Vagina (tissue), 2 donors: ENCODE results near the gene PPTC7. TPM values are rescaled to one million over a fixed set of nuclear protein-coding genes. Genes with fewer than 3 reads are reported as not detected.
A peak's percentile ranks its signal among the peaks of the same experiment; 100 is the strongest.
"Not testable (repeated sequence)": the region's sequence is repeated elsewhere in the genome, so short reads cannot be mapped to it uniquely, and the experiment has no call there.

Source experiments
- DNase-seq, 2 donors: peaks; one replicate each; pipeline ENCODE4 v3.0.0-alpha.2; 2017; ENCODE audit errors: extremely low spot score in 2 of 2
- H3K27ac ChIP-seq: fragments of 200-600 bp; sonication (generic); one replicate; pipeline ENCODE4 v1.5.1; 2019
- H3K27me3 ChIP-seq: fragments of 200-600 bp; sonication (generic); one replicate; pipeline ENCODE4 v1.5.1; 2019
- H3K36me3 ChIP-seq, 2 donors: fragments of 200-600 bp; sonication (generic); one replicate each; pipeline ENCODE4 v1.5.1; 2017 to 2019
- H3K4me1 ChIP-seq: fragments of 200-600 bp; sonication (generic); one replicate; pipeline ENCODE4 v1.5.1; 2019
- H3K4me3 ChIP-seq, 2 donors: fragments of 200-600 bp; sonication (generic); 1 replicate in 1 of 2; 2 replicates in 1 of 2; pipeline ENCODE4 v1.5.1; 2016 to 2019
- H3K9me3 ChIP-seq: fragments of 200-600 bp; sonication (generic); one replicate; pipeline ENCODE4 v1.5.1; 2019
- CTCF ChIP-seq, 3 experiments: fragments of 450-650 bp in 2 of 3; fragments of 200-600 bp in 1 of 3; sonication (generic) in 1 of 3; IDR thresholded peaks; one replicate each; pipeline ENCODE4 v1.5.1; 2017 to 2019; ENCODE audit warnings: antibody characterized with exemption in 3 of 3, mild to moderate bottlenecking in 2 of 3, moderate library complexity in 2 of 3
- POLR2A ChIP-seq, 2 donors: fragments of 450-650 bp; IDR thresholded peaks; one replicate each; pipeline ENCODE4 v1.6.1; 2017; ENCODE audit warnings: antibody characterized with exemption in 2 of 2, mild to moderate bottlenecking in 2 of 2, moderate library complexity in 2 of 2
- POLR2AphosphoS5 ChIP-seq, 2 donors: sonication (generic); formaldehyde crosslinking; IDR thresholded peaks; one replicate each; pipeline ENCODE4 v1.9.0; 2017; ENCODE audit warnings: antibody characterized with exemption in 2 of 2, mild to moderate bottlenecking in 2 of 2, low read depth in 1 of 2; ENCODE audit not compliant: insufficient read depth in 1 of 2
- intact Hi-C: fragments of 100-400 bp; cut with DNase I; formaldehyde crosslinking; loops from one replicate; pipeline ENCODE4 v1.15.1; 2023
- total RNA-seq: library from RNA; depleted of rRNA; stranded (reverse); fragments of >200 nt; gene quantifications from one replicate; pipeline ENCODE4 v1.2.3, GENCODE V29; 2016

The PPTC7 gene
- total RNA-seq, 1 donor from 2014 or later = 43.0 TPM

GRCh38 chr12:110545259-110545658 lies 37.9 kb downstream of the PPTC7 start:
- TF ChIP-seq POLR2AphosphoS5 (IDR thresholded peaks at IDR 0.05; ENCODE audit: insufficient read depth in 1 of 2, low read depth in 1 of 2) = peak in 1 of 2 donors; percentile 86
- Histone ChIP-seq H3K27ac (peak overlapping the region; percentile 82), H3K4me1 (peaks cover 92% of the 10 kb centered on the region)
- DNase-seq, H3K36me3 ChIP-seq, H3K27me3 ChIP-seq, H3K9me3 ChIP-seq, H3K4me3 ChIP-seq, intact Hi-C loops: not testable (repeated sequence)

GRCh38 chr12:110543965-110544364 lies 39.2 kb downstream of the PPTC7 start:
- peak overlapping the region; percentile 82 for H3K27ac ChIP-seq
- intact Hi-C loops = loop anchor here (5.0 kb wide), 1 partner anchor 33 kb away; no protein-coding TSS in a partner anchor
- H3K36me3 ChIP-seq = peaks cover 0 to 13% of the 10 kb centered on the region in 2 donors
- no peaks in the 10 kb centered on the region for H3K27me3 ChIP-seq
- peaks cover 80% of the 10 kb centered on the region for H3K4me1 ChIP-seq
- TF ChIP-seq POLR2A (IDR thresholded peaks at IDR 0.05) (no peak), POLR2AphosphoS5 (IDR thresholded peaks at IDR 0.05; ENCODE audit: insufficient read depth in 1 of 2, low read depth in 1 of 2) (peak in 1 of 2 donors; percentile 40)
- H3K4me3 ChIP-seq = no peak overlapping the region
- DNase-seq = no peak
- H3K9me3 ChIP-seq = no peaks in the 10 kb centered on the region

GRCh38 chr12:110543252-110543959 lies 39.7 kb downstream of the PPTC7 start:
- Histone ChIP-seq H3K4me3 (peak overlapping the region in 1 of 2 donors; percentile 6), H3K27me3 (no peaks in the 10 kb centered on the region), H3K4me1 (peaks cover 77% of the 10 kb centered on the region), H3K36me3 (peaks cover 0 to 9% of the 10 kb centered on the region in 2 donors), H3K27ac (peak overlapping the region; percentile 82), H3K9me3 (no peaks in the 10 kb centered on the region)
- TF ChIP-seq POLR2AphosphoS5 (IDR thresholded peaks at IDR 0.05; ENCODE audit: insufficient read depth in 1 of 2, low read depth in 1 of 2) (peak; percentile 72 to 88), CTCF (IDR thresholded peaks at IDR 0.05) (no peak)
- intact Hi-C loops = loop anchor here (5.0 kb wide), 1 partner anchor 34 kb away; no protein-coding TSS in a partner anchor
- peak in 1 of 2 donors; percentile 97 for DNase-seq

GRCh38 chr12:110540048-110540447 lies 43.1 kb downstream of the PPTC7 start:
- DNase-seq = no peak
- intact Hi-C loops = loop anchor here (5.0 kb wide), 1 partner anchor 37 kb away; no protein-coding TSS in a partner anchor
- H3K27ac ChIP-seq = peak overlapping the region; percentile 82
- H3K4me3 ChIP-seq = no peak overlapping the region
- TF ChIP-seq CTCF (IDR thresholded peaks at IDR 0.05) (no peak), POLR2A (IDR thresholded peaks at IDR 0.05) (no peak), POLR2AphosphoS5 (IDR thresholded peaks at IDR 0.05; ENCODE audit: insufficient read depth in 1 of 2, low read depth in 1 of 2) (no peak)
- peaks cover 73% of the 10 kb centered on the region for H3K4me1 ChIP-seq
- H3K27me3 ChIP-seq = no peaks in the 10 kb centered on the region
- peaks cover 0 to 27% of the 10 kb centered on the region in 2 donors for H3K36me3 ChIP-seq
- no peaks in the 10 kb centered on the region for H3K9me3 ChIP-seq

GRCh38 chr12:110538869-110539622 lies 44.1 kb downstream of the PPTC7 start:
- DNase-seq = no peak
- TF ChIP-seq CTCF (IDR thresholded peaks at IDR 0.05) (no peak), POLR2A (IDR thresholded peaks at IDR 0.05) (no peak), POLR2AphosphoS5 (IDR thresholded peaks at IDR 0.05; ENCODE audit: insufficient read depth in 1 of 2, low read depth in 1 of 2) (no peak)
- H3K4me1 ChIP-seq = peaks cover 63% of the 10 kb centered on the region

More at GRCh38 chr12:110538869-110539622, 44.1 kb downstream of the PPTC7 start:
- peaks cover 0 to 32% of the 10 kb centered on the region in 2 donors for H3K36me3 ChIP-seq
- no peaks in the 10 kb centered on the region for H3K9me3 ChIP-seq
- H3K27ac ChIP-seq = peak overlapping the region; percentile 70
- no peak overlapping the region for H3K4me3 ChIP-seq
- no peaks in the 10 kb centered on the region for H3K27me3 ChIP-seq
- intact Hi-C loops = no loop called here
